ENCODE measurements around the gene LTBP1.
"Not testable (repeated sequence)": the region's sequence is repeated elsewhere in the genome, so short reads cannot be mapped to it uniquely, and the experiment has no call there.

The LTBP1 gene

GRCh38 chr2:33366473-33366872, 419.7 kb downstream of the LTBP1 start:
- no peak overlapping the region for H3K4me3 ChIP-seq (ENCODE audit: low read depth, low read length)
- TF ChIP-seq, protein P1, sequence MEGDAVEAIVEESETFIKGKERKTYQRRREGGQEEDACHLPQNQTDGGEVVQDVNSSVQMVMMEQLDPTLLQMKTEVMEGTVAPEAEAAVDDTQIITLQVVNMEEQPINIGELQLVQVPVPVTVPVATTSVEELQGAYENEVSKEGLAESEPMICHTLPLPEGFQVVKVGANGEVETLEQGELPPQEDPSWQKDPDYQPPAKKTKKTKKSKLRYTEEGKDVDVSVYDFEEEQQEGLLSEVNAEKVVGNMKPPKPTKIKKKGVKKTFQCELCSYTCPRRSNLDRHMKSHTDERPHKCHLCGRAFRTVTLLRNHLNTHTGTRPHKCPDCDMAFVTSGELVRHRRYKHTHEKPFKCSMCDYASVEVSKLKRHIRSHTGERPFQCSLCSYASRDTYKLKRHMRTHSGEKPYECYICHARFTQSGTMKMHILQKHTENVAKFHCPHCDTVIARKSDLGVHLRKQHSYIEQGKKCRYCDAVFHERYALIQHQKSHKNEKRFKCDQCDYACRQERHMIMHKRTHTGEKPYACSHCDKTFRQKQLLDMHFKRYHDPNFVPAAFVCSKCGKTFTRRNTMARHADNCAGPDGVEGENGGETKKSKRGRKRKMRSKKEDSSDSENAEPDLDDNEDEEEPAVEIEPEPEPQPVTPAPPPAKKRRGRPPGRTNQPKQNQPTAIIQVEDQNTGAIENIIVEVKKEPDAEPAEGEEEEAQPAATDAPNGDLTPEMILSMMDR (IDR thresholded peaks at IDR 0.05; ENCODE audit: borderline replicate concordance, insufficient read depth, low read depth, low read length): no peak

DNA sequence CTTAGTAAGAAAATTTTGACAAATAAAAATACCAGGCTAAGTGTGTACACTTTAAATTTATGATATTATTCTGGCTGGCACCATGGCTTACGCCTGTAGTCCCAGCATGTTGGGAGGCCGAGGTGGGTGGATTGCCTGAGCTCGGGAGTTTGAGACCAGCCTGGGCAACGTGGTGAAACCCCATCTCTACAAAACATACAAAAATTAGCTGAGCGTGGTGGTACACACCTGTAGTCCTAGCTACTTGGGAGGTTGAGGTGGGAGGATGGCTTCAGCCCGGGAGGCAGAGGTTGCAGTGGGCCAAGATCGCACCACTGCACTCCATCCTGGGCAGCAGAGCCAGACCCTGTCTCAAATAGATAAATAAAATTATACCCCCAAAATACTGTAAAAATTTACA, 421.8 kb downstream of the LTBP1 start:
- not testable (repeated sequence) for H3K4me3 ChIP-seq (ENCODE audit: low read depth, low read length)

DNA sequence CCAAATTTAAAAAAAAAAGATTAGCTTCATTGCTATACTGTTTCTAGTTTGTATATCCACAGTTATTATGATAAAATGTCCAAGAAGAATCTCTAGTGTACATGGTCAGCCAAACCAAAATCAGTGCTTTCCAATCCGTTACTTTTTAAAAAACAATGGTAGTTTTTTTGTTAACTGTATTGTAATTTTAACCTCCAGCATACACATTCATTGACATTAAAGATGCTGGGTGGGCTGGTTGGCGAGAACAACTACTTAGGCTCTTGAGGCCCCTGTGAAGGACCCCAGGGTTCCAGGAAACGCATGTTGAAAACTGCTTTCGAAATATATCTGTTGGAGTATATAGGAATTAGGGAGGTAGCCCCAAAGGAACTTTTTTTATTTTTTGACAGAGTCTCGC, 422.4 kb downstream of the LTBP1 start:
- H3K4me3 ChIP-seq (ENCODE audit: low read depth, low read length): no peak overlapping the region
- TF ChIP-seq, protein P1 (IDR thresholded peaks at IDR 0.05; ENCODE audit: borderline replicate concordance, insufficient read depth, low read depth, low read length): no peak

GRCh38 chr2:33370636-33371265, 424.0 kb downstream of the LTBP1 start:
- TF ChIP-seq, protein P1 (IDR thresholded peaks at IDR 0.05; ENCODE audit: borderline replicate concordance, insufficient read depth, low read depth, low read length): no peak
- H3K4me3 ChIP-seq (ENCODE audit: low read depth, low read length): no peak overlapping the region

DNA sequence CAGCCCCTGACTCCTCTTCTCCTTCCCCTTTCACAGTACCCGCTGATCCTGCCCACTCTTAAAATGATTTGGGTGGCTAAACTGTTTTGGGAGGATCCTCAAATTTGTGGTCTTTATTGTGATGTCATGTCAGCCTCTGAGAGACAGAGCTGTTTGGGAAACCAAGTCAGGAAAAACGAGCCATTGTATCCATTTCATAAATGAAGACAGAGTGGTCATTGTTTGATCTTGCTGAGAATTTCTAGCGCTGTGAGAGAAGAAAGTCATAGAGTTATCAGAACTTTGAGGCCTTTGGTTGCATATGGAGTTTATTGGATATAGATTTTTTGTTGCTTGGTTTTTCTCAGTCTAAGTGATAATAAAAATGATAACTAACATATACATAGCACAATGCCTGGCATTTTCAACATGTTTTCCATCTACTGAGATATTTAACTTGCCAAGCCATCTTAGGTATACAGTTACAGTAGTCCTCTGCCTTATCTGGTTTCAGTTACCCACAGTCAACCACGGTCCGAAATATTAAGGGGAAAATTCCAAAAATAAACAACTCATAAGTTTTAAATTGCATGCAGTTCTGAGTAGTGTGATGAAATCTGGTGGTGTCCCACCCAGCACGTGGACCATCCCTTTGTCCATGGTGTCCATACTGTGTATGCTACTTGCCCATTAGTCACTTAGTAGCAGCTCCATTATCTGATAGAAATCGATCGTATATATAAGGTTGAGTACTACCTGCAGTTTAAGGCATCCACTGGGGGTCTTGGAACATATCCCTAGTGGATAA, 424.7 kb downstream of the LTBP1 start:
- H3K4me3 ChIP-seq (ENCODE audit: low read depth, low read length): no peak overlapping the region
- TF ChIP-seq, protein P1 (IDR thresholded peaks at IDR 0.05; ENCODE audit: borderline replicate concordance, insufficient read depth, low read depth, low read length): no peak

- no peak overlapping the region for H3K4me3 ChIP-seq (ENCODE audit: low read depth, low read length)
- TF ChIP-seq, protein P1 (IDR thresholded peaks at IDR 0.05; ENCODE audit: borderline replicate concordance, insufficient read depth, low read depth, low read length): peak; percentile 63; the same call in 1 of the 2 replicates
Observed at GRCh38 chr2:33372940-33373553, 426.3 kb downstream of the LTBP1 start.

DNA sequence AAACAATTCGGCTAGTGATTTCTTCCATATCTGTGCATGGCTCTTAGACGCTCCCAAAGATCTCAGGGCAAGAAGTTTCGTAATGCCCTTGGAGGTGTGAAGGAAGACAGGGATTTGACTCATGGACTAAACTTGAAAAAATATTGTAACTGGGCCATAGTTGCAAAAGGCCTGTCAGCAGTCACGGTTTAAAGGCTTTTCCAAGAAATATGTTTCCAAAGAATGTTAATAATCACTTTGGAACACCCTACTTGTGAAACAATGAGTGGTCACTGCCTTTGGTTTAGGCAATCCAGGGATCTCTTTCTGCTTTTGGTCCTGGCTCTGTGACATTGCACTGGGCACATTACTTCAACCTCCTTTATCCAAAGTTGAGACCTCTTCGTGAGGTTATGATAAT, 427.2 kb downstream of the LTBP1 start:
- TF ChIP-seq, protein P1 (IDR thresholded peaks at IDR 0.05; ENCODE audit: borderline replicate concordance, insufficient read depth, low read depth, low read length): no peak

More for the DNA sequence above, 427.2 kb downstream of the LTBP1 start:
- H3K4me3 ChIP-seq (ENCODE audit: low read depth, low read length): no peak overlapping the region

Data from GM12875 (cell line).